CD14-positive monocyte (primary cell): ENCODE results near the gene EXOC6B. TPM values are rescaled to one million over a fixed set of nuclear protein-coding genes. Genes with fewer than 3 reads are reported as not detected.

Source experiments
- DNase-seq, 3 donors: peaks; one replicate each; pipeline ENCODE4 v3.0.0-alpha.2; 2011 to 2022
- H2AFZ ChIP-seq: 2 replicates; pipeline ENCODE4 v1.6.0; 2012; ENCODE audit warnings: mild to moderate bottlenecking, low read depth, low read length, inconsistent platforms; ENCODE audit not compliant: insufficient read depth, poor library complexity, severe bottlenecking
- H3K27ac ChIP-seq, 2 donors: 1 replicate in 1 of 2; 2 replicates in 1 of 2; pipeline ENCODE4 v1.5.1; 2012 to 2013; ENCODE audit warnings: low read length in 2 of 2, control low read depth in 1 of 2, inconsistent platforms in 1 of 2, low read depth in 1 of 2, mild to moderate bottlenecking in 1 of 2
- H3K27me3 ChIP-seq, 2 donors: one replicate each; pipeline versions ENCODE4 v1.6.0 to v1.6.1; 2011 to 2013; ENCODE audit warnings: low read length in 2 of 2; ENCODE audit not compliant: control insufficient read depth in 2 of 2, insufficient read depth in 2 of 2
- H3K36me3 ChIP-seq, 2 donors: replicated peaks in 1 of 2; 1 replicate in 1 of 2; 2 replicates in 1 of 2; pipeline versions ENCODE4 v1.5.1 to v1.6.1; 2012 to 2013; ENCODE audit warnings: low read length in 2 of 2, control low read depth in 1 of 2, inconsistent platforms in 1 of 2, mild to moderate bottlenecking in 1 of 2; ENCODE audit not compliant: insufficient read depth in 2 of 2, control insufficient read depth in 1 of 2
- H3K4me1 ChIP-seq, 2 donors: 1 replicate in 1 of 2; 2 replicates in 1 of 2; pipeline versions ENCODE4 v1.5.1 to v1.6.1; 2012 to 2013; ENCODE audit warnings: low read length in 2 of 2, control low read depth in 1 of 2, inconsistent platforms in 1 of 2, mild to moderate bottlenecking in 1 of 2, moderate library complexity in 1 of 2; ENCODE audit not compliant: insufficient read depth in 2 of 2, control insufficient read depth in 1 of 2
- H3K4me2 ChIP-seq: replicated peaks from 2 replicates; pipeline ENCODE3; 2012; ENCODE audit warnings: low read length, moderate library complexity, mild to moderate bottlenecking; ENCODE audit not compliant: poor library complexity, severe bottlenecking; ENCODE audit errors: extremely low read depth
- H3K4me3 ChIP-seq, 3 experiments: fragments of 200-600 bp in 1 of 3; sonication (generic) in 1 of 3; replicated peaks in 1 of 3; 1 replicate in 2 of 3; 2 replicates in 1 of 3; pipeline ENCODE4 v1.5.1; 2011 to 2013; ENCODE audit warnings: low read length in 3 of 3, mild to moderate bottlenecking in 3 of 3, control low read depth in 2 of 3, low read depth in 2 of 3, inconsistent platforms in 1 of 3, moderate library complexity in 1 of 3
- H3K79me2 ChIP-seq: 2 replicates; pipeline ENCODE4 v1.6.0; 2012; ENCODE audit warnings: mild to moderate bottlenecking, control low read depth, inconsistent platforms, low read length, moderate library complexity; ENCODE audit not compliant: insufficient read depth
- H3K9ac ChIP-seq: 2 replicates; pipeline ENCODE4 v1.6.0; 2017; ENCODE audit warnings: low read length, mild to moderate bottlenecking; ENCODE audit not compliant: insufficient read depth, poor library complexity, severe bottlenecking
- H3K9me3 ChIP-seq, 2 donors: replicated peaks in 1 of 2; 1 replicate in 1 of 2; 2 replicates in 1 of 2; pipeline versions ENCODE4 v1.5.1 to v1.6.1; 2012 to 2013; ENCODE audit warnings: low read length in 2 of 2, control low read depth in 1 of 2; ENCODE audit not compliant: control insufficient read depth in 1 of 2, insufficient read depth in 1 of 2
- H4K20me1 ChIP-seq: 2 replicates; pipeline ENCODE4 v1.6.0; 2012; ENCODE audit warnings: mild to moderate bottlenecking, low read length, control low read depth, moderate library complexity; ENCODE audit not compliant: insufficient read depth
- H3K27ac Mint-ChIP-seq, 7 donors: one replicate each; pipeline ENCODE4 v1.8.0; 2020; ENCODE audit warnings: mild to moderate bottlenecking in 7 of 7, mixed read lengths in 7 of 7, moderate library complexity in 6 of 7, inconsistent platforms in 2 of 7
- H3K27me3 Mint-ChIP-seq, 3 donors: one replicate each; pipeline ENCODE4 v1.8.0; 2021 to 2022; ENCODE audit warnings: low read depth in 3 of 3, mild to moderate bottlenecking in 3 of 3, mixed read lengths in 3 of 3, moderate library complexity in 3 of 3, inconsistent platforms in 1 of 3
- H3K36me3 Mint-ChIP-seq, 2 donors: one replicate each; pipeline ENCODE4 v1.8.0; 2020; ENCODE audit warnings: mixed read lengths in 2 of 2, inconsistent platforms in 1 of 2, mild to moderate bottlenecking in 1 of 2
- H3K4me1 Mint-ChIP-seq: one replicate; pipeline ENCODE4 v1.8.0; 2020; ENCODE audit warnings: mild to moderate bottlenecking, mixed read lengths
- H3K4me3 Mint-ChIP-seq, 2 donors: one replicate each; pipeline ENCODE4 v1.8.0; 2020; ENCODE audit warnings: mild to moderate bottlenecking in 2 of 2, mixed read lengths in 2 of 2, moderate library complexity in 1 of 2
- H3K9me3 Mint-ChIP-seq, 7 donors: one replicate each; pipeline ENCODE4 v1.8.0; 2020 to 2022; ENCODE audit warnings: mixed read lengths in 7 of 7, mild to moderate bottlenecking in 6 of 7, moderate library complexity in 6 of 7, inconsistent platforms in 2 of 7
- CTCF ChIP-seq: fragments of 200-600 bp; IDR thresholded peaks from one replicate; pipeline ENCODE4 v1.8.0; 2022; ENCODE audit warnings: antibody characterized with exemption, mild to moderate bottlenecking
- WGBS: methylation state at CpG from one replicate; pipeline ENCODE4 v1.1.5; 2013; ENCODE audit warnings: missing lambda C conversion rate; ENCODE audit not compliant: insufficient coverage; 5-methylcytosine and 5-hydroxymethylcytosine counted together
- intact Hi-C, 2 donors: fragments of 100-400 bp; cut with micrococcal nuclease; formaldehyde crosslinking; loops; one replicate each; pipeline versions ENCODE4 v1.15.0 to v1.15.1; 2023
- polyA plus RNA-seq, 3 donors: library from polyadenylated mRNA; depleted of rRNA in 1 of 3; unstranded in 2 of 3; stranded (reverse) in 1 of 3; fragments of 300-500 nt in 2 of 3; fragments of >200 nt in 1 of 3; fragmentation: Illumina TruSeq in 2 of 3; gene quantifications; 1 replicate in 2 of 3; 2 replicates in 1 of 3; pipeline ENCODE4 v1.2.3, GENCODE V29; 2012 to 2021

EXOC6B gene
- polyA plus RNA-seq, 3 donors = 1.8 to 2.8 (median 2.1) TPM

GRCh38 chr2:72548081-72548764 is 277.6 kb downstream of the EXOC6B start:
- peaks cover 0 to 3% (median 0%) of the 10 kb centered on the region in 7 donors for H3K9me3 Mint-ChIP-seq
- intact Hi-C loops = no loop called here
- no peak for DNase-seq
- Histone ChIP-seq H3K9me3 (no peaks in the 10 kb centered on the region), H3K4me1 (no peaks in the 10 kb centered on the region), H2AFZ (no peak overlapping the region), H3K79me2 (no peaks in the 10 kb centered on the region), H3K9ac (no peak overlapping the region), H3K27me3 (no peaks in the 10 kb centered on the region), H3K27ac (no peak overlapping the region), H3K36me3 (no peaks in the 10 kb centered on the region), H4K20me1 (no peaks in the 10 kb centered on the region), H3K4me2 (no peak overlapping the region), H3K4me3 (no peak overlapping the region)
- no CpG with 5 or more reads among the region's 5 CpGs for WGBS
- no peaks in the 10 kb centered on the region for H3K4me1 Mint-ChIP-seq
- no peak overlapping the region for H3K4me3 Mint-ChIP-seq
- TF ChIP-seq CTCF = no peak
- no peak overlapping the region for H3K27ac Mint-ChIP-seq
- H3K36me3 Mint-ChIP-seq = no peaks in the 10 kb centered on the region
- H3K27me3 Mint-ChIP-seq = no peaks in the 10 kb centered on the region

DNA sequence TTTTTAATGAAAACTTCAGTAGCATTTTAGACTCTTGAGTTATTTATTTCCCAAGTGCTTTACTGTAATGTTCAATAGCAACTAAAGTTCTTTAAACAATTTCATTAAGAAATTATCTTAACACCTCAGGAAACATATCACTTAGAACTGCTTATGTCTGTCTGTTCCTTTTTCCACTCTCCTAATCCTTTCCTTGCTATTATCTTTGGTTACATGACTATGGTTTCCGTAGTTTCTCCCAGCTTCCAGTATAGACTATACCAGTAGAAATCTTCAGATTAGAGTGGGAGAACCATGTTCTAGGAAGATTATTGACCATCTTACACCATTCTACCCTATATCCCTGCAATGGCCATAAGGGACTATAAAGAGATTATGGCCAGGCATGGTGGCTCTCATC is 280.0 kb downstream of the EXOC6B start:
- no peak overlapping the region for H3K9ac ChIP-seq
- TF ChIP-seq CTCF = no peak
- peaks cover 0 to 2% (median 0%) of the 10 kb centered on the region in 3 donors for H3K27me3 Mint-ChIP-seq

More for the DNA sequence above, 280.0 kb downstream of the EXOC6B start:
- Mint-ChIP-seq H3K27ac (no peak overlapping the region), H3K4me1 (no peaks in the 10 kb centered on the region), H3K36me3 (no peaks in the 10 kb centered on the region), H3K4me3 (no peak overlapping the region), H3K9me3 (peaks cover 0 to 3% (median 0%) of the 10 kb centered on the region in 7 donors)
- WGBS = no CpG with 5 or more reads among the region's 1 CpG
- Histone ChIP-seq H3K27me3 (no peaks in the 10 kb centered on the region), H2AFZ (no peak overlapping the region), H3K79me2 (no peaks in the 10 kb centered on the region), H3K4me2 (no peak overlapping the region), H3K36me3 (no peaks in the 10 kb centered on the region), H3K27ac (no peak overlapping the region), H3K4me3 (no peak overlapping the region), H3K9me3 (no peaks in the 10 kb centered on the region), H3K4me1 (no peaks in the 10 kb centered on the region), H4K20me1 (no peaks in the 10 kb centered on the region)
- intact Hi-C loops = no loop called here
- DNase-seq = no peak
